ENCODE data around the gene ADH1A. TPM values are rescaled to one million over a fixed set of nuclear protein-coding genes. Genes with fewer than 3 reads are reported as not detected.

Gene ADH1A
- total RNA-seq, 2 experiments from 2014 or later: not detected

DNA sequence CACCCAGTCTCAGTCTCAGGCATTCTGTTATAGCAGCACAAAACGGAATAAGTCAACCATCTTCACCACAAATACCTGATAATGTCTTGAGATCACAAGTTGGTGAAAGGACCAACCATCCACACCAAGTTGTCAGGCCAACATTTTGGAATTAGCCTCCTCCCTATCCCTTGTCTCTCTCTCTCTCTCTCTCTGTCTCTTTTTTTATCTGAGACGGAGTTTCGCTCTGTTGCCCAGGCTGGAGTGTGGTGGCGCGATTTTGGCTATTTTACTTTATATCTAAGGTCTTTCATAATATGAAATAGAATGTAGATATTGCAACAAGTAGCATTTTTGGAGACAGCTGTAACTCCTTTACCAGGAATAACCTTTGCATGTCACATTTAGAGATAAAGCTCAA lies 15.7 kb downstream of the ADH1A start:
- no TSS peak for BruUV-seq (replicated peaks)

DNA sequence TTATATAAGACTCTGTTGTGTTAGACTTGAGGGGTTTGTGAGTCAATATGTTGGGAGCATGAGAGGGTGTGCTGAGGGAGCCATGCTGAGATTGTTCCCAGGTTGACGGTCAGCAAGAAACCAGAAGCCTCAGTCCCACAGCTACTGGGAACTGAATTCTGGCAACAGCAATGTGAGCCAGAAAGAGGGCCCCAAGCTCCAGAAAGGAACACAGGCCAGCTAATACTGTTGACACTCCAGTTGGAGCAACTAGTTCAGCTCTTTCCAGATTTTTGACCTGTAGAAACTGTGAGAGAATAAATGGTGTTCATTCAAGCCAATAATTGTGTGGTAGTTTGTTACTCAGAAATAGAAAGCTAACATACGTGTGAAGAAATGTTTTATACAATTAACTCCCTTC lies 17.1 kb downstream of the ADH1A start:
- intact Hi-C loops (cut with micrococcal nuclease; ENCODE audit: unreplicated experiment): no loop called here
- no peak for DNase-seq (ENCODE audit: low spot score)

More for the DNA sequence above, 15.7 kb downstream of the ADH1A start:
- ChIA-PET CTCF (ENCODE audit: unreplicated experiment) (no interaction called here), POLR2A (no interaction called here)
- intact Hi-C loops (cut with micrococcal nuclease; ENCODE audit: unreplicated experiment): no loop called here
- Histone ChIP-seq H3K9me2 (ENCODE audit: insufficient read depth, low read length) (no peaks in the 10 kb centered on the region), H3K4me3 (ENCODE audit: low read depth, low read length, poor library complexity, severe bottlenecking) (no peak overlapping the region), H2AFZ (ENCODE audit: low read length) (no peak overlapping the region), H3K4me1 (ENCODE audit: insufficient read depth, low read length, poor library complexity, severe bottlenecking) (no peaks in the 10 kb centered on the region), H3K27ac (ENCODE audit: low read depth, low read length, poor library complexity, severe bottlenecking) (no peak overlapping the region), H3K36me3 (ENCODE audit: insufficient read depth, low read length) (no peaks in the 10 kb centered on the region), H4K20me1 (ENCODE audit: insufficient read depth, low read length) (no peaks in the 10 kb centered on the region), H3K79me2 (ENCODE audit: insufficient read depth, low read depth, low read length) (no peaks in the 10 kb centered on the region), H3K4me2 (ENCODE audit: low read length) (no peak overlapping the region), H3K9me3 (ENCODE audit: low read length) (no peaks in the 10 kb centered on the region)
- no peak for DNase-seq (ENCODE audit: low spot score)
- TF ChIP-seq EZH2phosphoT487 (IDR thresholded peaks at IDR 0.05; ENCODE audit: borderline replicate concordance, low read depth, low read length) (no peak), CTCF (conservative IDR thresholded peaks at IDR 0.05; ENCODE audit: low read length) (no peak)

GRCh38 chr4:99264927-99265326 lies 25.9 kb downstream of the ADH1A start:
- H3K9me2 ChIP-seq (ENCODE audit: insufficient read depth, low read length): no peaks in the 10 kb centered on the region
- no peaks in the 10 kb centered on the region for H3K4me1 ChIP-seq (ENCODE audit: insufficient read depth, low read length, poor library complexity, severe bottlenecking)
- no peak overlapping the region for H2AFZ ChIP-seq (ENCODE audit: low read length)
- H3K4me2 ChIP-seq (ENCODE audit: low read length): no peak overlapping the region
- ChIA-PET POLR2A (no interaction called here), CTCF (ENCODE audit: unreplicated experiment) (no interaction called here)
- DNase-seq (ENCODE audit: low spot score): no peak
- no peak overlapping the region for H3K4me3 ChIP-seq (ENCODE audit: low read depth, low read length, poor library complexity, severe bottlenecking)
- no peaks in the 10 kb centered on the region for H3K79me2 ChIP-seq (ENCODE audit: insufficient read depth, low read depth, low read length)
- BruUV-seq (replicated peaks): no TSS peak
- no peaks in the 10 kb centered on the region for H3K36me3 ChIP-seq (ENCODE audit: insufficient read depth, low read length)
- TF ChIP-seq CTCF (conservative IDR thresholded peaks at IDR 0.05; ENCODE audit: low read length): no peak
- TF ChIP-seq EZH2phosphoT487 (IDR thresholded peaks at IDR 0.05; ENCODE audit: borderline replicate concordance, low read depth, low read length): no peak
- H3K27ac ChIP-seq (ENCODE audit: low read depth, low read length, poor library complexity, severe bottlenecking): no peak overlapping the region
- intact Hi-C loops (cut with micrococcal nuclease; ENCODE audit: unreplicated experiment): no loop called here
- no peaks in the 10 kb centered on the region for H3K9me3 ChIP-seq (ENCODE audit: low read length)
- no peaks in the 10 kb centered on the region for H4K20me1 ChIP-seq (ENCODE audit: insufficient read depth, low read length)

More for the DNA sequence above, 17.1 kb downstream of the ADH1A start:
- Histone ChIP-seq H3K9me2 (ENCODE audit: insufficient read depth, low read length) (no peaks in the 10 kb centered on the region), H3K4me1 (ENCODE audit: insufficient read depth, low read length, poor library complexity, severe bottlenecking) (no peaks in the 10 kb centered on the region), H3K27ac (ENCODE audit: low read depth, low read length, poor library complexity, severe bottlenecking) (no peak overlapping the region), H3K4me2 (ENCODE audit: low read length) (no peak overlapping the region), H3K9me3 (ENCODE audit: low read length) (no peaks in the 10 kb centered on the region), H4K20me1 (ENCODE audit: insufficient read depth, low read length) (no peaks in the 10 kb centered on the region), H3K4me3 (ENCODE audit: low read depth, low read length, poor library complexity, severe bottlenecking) (no peak overlapping the region), H2AFZ (ENCODE audit: low read length) (no peak overlapping the region), H3K36me3 (ENCODE audit: insufficient read depth, low read length) (no peaks in the 10 kb centered on the region), H3K79me2 (ENCODE audit: insufficient read depth, low read depth, low read length) (no peaks in the 10 kb centered on the region)
- ChIA-PET POLR2A (no interaction called here), CTCF (ENCODE audit: unreplicated experiment) (no interaction called here)
- BruUV-seq (replicated peaks): no TSS peak
- TF ChIP-seq EZH2phosphoT487 (IDR thresholded peaks at IDR 0.05; ENCODE audit: borderline replicate concordance, low read depth, low read length) (no peak), CTCF (conservative IDR thresholded peaks at IDR 0.05; ENCODE audit: low read length) (no peak)

All from OCI-LY7 (cell line).